Measurements from ENCODE around the gene COASY.
"Not testable (repeated sequence)": the region's sequence is repeated elsewhere in the genome, so short reads cannot be mapped to it uniquely, and the experiment has no call there.

The COASY gene

GRCh38 chr17:42535155-42536047, 26.5 kb upstream of the COASY start:
- DNase-seq: no peak

GRCh38 chr17:42536048-42536371, 25.9 kb upstream of the COASY start, which contains the start of gene NAGLU:
Gene NAGLU, plus strand, starts transcription at chr17:42536241. Its CDS starts 32 bp downstream, at chr17:42536273.
- peak; percentile 86 for DNase-seq

- DNase-seq: peak; percentile 77
Measured at GRCh38 chr17:42536372-42537155, 25.4 kb upstream of the COASY start.

GRCh38 chr17:42537156-42537805, 24.7 kb upstream of the COASY start:
- DNase-seq: no peak

GRCh38 chr17:42537826-42538451, 24.0 kb upstream of the COASY start:
- no peak for DNase-seq

GRCh38 chr17:42538482-42538881, 23.5 kb upstream of the COASY start:
- no peak for DNase-seq

GRCh38 chr17:42540558-42540957, 21.4 kb upstream of the COASY start:
- DNase-seq: not testable (repeated sequence)

GRCh38 chr17:42541041-42541833, 20.7 kb upstream of the COASY start:
- no peak for DNase-seq

GRCh38 chr17:42543190-42544079, 18.5 kb upstream of the COASY start:
- DNase-seq: no peak

- no peak for DNase-seq
Measured at GRCh38 chr17:42544874-42545283, 17.1 kb upstream of the COASY start.

- DNase-seq: not testable (repeated sequence)
Measured at GRCh38 chr17:42545755-42546505, 16.0 kb upstream of the COASY start.

- no peak for DNase-seq
Measured at GRCh38 chr17:42547001-42547461, 14.9 kb upstream of the COASY start.

- no peak for DNase-seq
Measured at GRCh38 chr17:42547698-42548069, 14.3 kb upstream of the COASY start.

GRCh38 chr17:42548070-42548837, 13.7 kb upstream of the COASY start:
- DNase-seq: peak; percentile 80

- DNase-seq: no peak
Measured at GRCh38 chr17:42548993-42549755, 12.8 kb upstream of the COASY start.

- DNase-seq: not testable (repeated sequence)
Measured at GRCh38 chr17:42552736-42553135, 9.2 kb upstream of the COASY start, which contains the start of gene HSD17B1. Gene HSD17B1, plus strand, starts transcription at chr17:42552923. Its CDS starts 11 bp downstream, at chr17:42552934.

GRCh38 chr17:42553161-42553818, 8.7 kb upstream of the COASY start:
- DNase-seq: no peak

- peak; percentile 21 for DNase-seq
Measured at GRCh38 chr17:42553866-42554249, 8.1 kb upstream of the COASY start.

Measured in activated naive CD4-positive, alpha-beta T cell treated with Interleukin-2 at 50 U/mL for 16 hours (primary cell).